Fibroblast of skin of right quadriceps (primary cell): Measurements from ENCODE around the gene RPS6KA1.
"Not testable (repeated sequence)": the region's sequence is repeated elsewhere in the genome, so short reads cannot be mapped to it uniquely, and the experiment has no call there.

ENCODE experiments used
- DNase-seq: peaks from one replicate; pipeline ENCODE4 v3.0.0-alpha.2; 2013

Gene RPS6KA1

GRCh38 chr1:26529655-26530409 is at the start of gene RPS6KA1:
TSS of gene RPS6KA1 (plus strand) at chr1:26529761. CDS start at chr1:26529921, 160 bp downstream.
- DNase-seq = peak; percentile 42

DNA sequence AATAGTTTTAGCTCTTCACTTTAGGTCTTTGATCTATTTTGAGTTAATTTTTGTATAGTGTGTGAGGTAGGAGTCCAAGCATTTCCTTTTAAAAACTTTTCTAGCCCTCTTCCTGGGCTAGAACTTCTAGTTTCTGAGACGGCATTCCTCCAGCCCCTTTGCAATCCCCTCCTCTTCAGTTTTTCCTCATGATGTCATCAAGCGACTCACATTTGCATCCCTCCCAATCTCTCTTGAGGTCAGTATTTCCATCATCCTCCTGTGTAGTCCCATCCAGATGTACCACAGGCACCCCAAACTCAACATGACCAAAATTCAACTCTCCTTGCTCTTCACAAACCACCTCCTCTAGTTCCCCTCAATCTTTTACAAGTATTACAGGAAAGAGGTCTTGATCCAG is 46.6 kb upstream of the RPS6KA1 start:
- peak; percentile 66 for DNase-seq

GRCh38 chr1:26483980-26484379 is 45.6 kb upstream of the RPS6KA1 start:
- peak; percentile 66 for DNase-seq

DNA sequence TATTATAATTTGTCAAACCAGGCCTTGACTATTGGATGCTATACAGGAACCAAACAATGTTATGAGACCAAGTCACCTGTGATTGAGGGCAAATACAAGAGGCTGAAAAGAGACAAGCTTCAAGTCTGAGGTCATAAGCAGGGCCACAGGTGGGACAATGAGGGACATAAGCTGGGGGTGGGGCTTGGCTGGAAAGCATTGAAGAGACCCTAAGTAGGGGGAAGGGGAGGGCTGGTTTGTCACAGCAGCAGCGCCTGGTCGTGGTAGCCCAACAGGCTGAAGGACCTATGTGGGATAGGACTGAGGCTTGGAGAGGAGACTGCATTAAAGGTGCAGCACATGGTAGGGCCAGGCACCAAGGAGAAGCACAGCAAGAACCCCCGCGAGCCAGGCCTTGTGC is 39.4 kb upstream of the RPS6KA1 start:
- DNase-seq = no peak

- no peak for DNase-seq
Observed at GRCh38 chr1:26493267-26493666, 36.3 kb upstream of the RPS6KA1 start.

DNA sequence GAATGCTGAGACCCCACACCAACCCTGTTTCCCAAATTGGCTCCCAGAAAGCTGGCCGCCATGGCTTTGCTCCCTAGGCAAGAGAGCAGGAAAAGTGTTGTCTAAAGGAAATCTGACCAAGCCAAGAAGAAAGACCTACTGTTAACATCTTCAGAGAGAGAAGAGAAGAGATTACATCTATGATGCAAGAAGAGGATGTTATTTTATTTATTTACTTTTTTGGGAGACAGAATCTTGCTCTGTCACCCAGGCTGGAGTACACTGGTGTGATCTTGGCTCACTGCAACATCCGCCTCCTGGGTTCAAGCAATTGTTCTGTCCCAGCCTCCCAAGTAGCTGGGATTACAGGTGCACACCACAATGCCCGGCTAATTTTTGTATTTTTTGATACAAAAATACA is 35.6 kb upstream of the RPS6KA1 start:
- no peak for DNase-seq

DNA sequence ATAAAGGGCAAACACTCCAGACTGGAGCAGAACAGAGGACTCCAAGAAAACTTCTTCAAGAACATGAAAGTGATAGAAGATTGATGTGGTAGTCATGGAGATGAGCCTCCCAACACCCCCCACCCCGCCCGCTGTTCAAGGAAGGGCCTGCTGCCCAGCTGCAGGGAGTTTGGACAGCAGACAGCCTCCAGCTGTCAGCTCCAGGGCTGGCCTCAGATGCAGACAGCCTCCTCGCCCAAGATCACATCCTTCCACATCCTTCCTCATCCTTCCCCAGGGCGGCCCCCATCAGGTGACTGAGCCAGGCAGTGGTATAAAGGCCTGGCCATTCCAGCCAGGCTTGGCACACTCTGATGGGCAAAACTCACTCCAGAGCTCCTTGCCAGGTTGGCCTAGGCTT is 32.7 kb upstream of the RPS6KA1 start:
- DNase-seq = no peak

DNA sequence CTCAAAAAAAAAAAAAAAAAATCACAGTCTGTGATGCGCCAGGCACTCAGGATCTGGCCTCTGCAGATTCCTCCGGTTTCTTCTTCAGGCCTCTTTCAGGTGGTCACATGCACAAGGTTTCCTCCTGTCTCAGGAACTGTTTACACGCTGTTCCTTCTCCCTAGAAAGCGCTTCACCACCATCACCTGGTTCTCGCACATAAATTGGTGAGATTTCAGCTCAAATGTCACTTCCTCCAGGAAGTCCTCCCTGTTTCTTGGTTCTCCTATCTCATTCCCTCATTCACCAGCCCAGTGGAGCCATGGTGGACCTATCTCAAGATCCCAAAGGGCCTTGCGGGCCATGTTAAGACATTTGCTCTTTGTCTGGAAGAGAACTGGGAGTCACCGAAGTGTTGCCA is 30.7 kb upstream of the RPS6KA1 start:
- DNase-seq = no peak

DNA sequence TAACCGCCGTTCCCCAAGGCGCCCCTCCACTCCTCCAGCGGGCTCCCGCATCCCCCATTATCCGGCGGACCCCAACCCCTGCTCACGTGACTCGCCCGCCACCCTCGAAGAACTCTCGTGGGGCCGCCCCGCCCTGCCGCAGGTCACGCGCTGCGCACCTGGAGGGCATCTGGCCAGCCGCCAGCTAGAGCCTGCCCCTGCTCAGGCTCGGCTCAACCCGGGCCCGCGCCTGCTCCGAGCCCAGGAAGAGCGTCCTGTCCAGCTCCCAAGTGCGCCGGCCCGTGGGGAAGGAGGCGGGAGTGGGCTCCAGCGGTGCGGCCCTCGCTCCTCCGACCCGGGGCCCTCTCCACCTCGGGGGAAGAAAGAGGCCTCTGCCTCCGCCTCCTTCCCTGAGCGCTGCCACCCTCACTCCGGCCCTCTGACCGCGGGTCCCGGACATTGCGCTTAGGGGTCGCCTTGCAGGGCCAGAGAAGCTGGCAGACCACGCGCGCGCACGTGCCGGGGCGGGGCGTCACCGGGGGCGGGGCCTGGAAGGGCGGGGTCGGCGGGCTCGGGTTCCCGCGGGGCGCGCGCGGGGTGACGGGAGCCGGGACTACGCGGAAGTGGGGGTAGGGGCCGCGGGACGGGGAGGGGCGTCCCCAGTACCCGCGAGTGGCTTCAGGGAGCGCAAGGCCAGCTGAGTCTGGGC is 28.9 kb upstream of the RPS6KA1 start:
- peak; percentile 81 for DNase-seq

- not testable (repeated sequence) for DNase-seq
Observed at GRCh38 chr1:26510711-26511110, 18.9 kb upstream of the RPS6KA1 start.

- not testable (repeated sequence) for DNase-seq
Observed at GRCh38 chr1:26515836-26516235, 13.7 kb upstream of the RPS6KA1 start.

GRCh38 chr1:26516987-26517765 is 12.4 kb upstream of the RPS6KA1 start:
- DNase-seq = no peak

GRCh38 chr1:26517766-26518049 is 11.9 kb upstream of the RPS6KA1 start:
- no peak for DNase-seq

DNA sequence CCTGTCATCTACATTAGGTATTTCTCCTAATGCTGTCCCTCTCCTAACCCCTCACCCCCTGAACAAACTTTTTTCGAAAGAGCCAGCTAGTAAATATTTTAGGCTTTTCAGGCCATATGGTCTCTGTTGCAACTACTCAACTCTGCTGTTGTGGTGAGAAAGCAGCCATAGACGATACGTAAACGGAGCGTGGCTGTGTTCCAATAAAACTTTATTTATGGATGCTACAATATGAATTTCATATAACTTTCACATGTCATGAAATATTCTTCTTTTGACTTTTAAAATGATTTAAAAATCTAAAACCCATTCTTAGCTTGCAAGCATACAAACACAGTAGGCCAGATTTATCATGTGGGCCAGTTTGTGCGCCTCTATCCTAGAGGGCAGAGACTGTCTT is 11.2 kb upstream of the RPS6KA1 start:
- DNase-seq = no peak

GRCh38 chr1:26520339-26520738 is 9.2 kb upstream of the RPS6KA1 start:
- DNase-seq = no peak

- DNase-seq = no peak
Observed at GRCh38 chr1:26521669-26522030, 7.9 kb upstream of the RPS6KA1 start.

DNA sequence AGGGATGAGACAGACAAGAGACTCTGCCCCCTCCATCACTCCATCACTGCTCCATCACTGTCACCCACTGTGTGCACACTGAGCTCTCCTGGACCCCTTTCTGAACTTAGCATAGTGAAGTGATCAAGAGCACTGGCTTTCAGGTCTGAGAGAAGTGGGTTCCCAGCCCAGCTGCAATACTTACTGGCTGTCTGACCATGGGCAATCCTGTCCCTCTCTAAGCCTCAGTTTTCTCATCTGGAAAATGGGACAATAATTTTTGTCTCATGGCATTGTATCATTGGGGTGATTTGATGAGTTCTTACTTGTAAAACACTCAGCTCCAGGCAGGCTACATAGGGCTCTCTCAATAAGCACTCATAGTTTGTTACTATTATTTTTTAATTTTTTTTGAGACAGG is 7.5 kb upstream of the RPS6KA1 start:
- no peak for DNase-seq

DNA sequence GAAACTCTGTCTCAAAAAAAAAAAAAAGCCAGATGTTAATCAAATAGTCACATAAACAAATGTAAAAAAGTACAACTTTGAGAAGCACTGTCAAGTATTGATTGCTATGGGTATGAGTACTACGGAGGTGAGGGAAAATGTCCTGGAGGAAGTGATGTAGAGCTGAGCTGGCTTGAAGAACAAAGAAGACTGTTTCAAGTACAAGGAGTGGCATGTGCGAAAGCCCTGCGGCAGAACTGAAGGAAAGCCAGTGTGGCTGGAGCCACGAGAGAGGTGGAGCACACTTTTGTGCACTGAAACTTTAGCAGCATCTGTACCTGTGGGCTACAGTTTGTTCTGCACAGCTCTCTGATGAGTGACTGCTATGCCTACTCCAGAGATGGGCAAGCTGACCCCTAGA is 5.4 kb upstream of the RPS6KA1 start:
- DNase-seq = no peak

GRCh38 chr1:26526287-26526686 is 3.3 kb upstream of the RPS6KA1 start:
- DNase-seq = no peak

- no peak for DNase-seq
Observed at GRCh38 chr1:26529405-26529654, 231 bp upstream of the RPS6KA1 start.

GRCh38 chr1:26530410-26530894 is 891 bp downstream of the RPS6KA1 start:
- DNase-seq = no peak

DNA sequence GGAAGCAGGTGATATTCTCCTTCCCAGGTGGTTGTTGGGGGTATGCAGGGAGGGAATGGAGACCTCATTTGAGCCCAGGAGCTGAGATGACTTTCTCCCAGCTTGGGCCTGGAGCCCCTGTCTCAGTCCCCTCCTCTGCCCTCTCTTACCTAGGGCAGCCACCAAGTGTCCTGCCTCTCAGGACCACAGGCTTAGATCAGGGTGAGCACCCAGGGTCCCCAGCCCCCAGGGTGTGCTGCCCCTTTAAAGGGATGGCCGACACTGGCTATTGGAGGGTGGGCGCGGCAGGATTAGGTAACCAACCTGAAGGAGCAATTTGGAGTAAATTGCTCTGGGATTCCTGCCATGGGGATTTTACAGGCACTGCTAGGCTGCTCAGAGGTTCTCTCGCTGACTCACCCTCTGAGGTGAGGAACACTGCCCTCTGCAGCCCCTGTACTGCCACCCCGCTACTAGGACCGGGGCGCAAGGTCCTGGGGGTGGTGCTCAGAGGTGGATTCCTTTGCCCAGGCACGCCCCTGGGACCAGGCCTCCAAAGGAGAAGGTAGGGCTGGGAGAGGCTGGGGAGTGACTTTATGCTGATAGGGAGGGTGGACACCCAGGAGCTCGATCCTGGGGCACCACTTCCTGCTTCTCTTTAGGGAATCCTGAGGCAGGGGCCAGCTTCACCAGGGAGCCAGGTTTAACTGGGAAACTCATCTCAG is 1.5 kb downstream of the RPS6KA1 start:
- peak; percentile 53 for DNase-seq

GRCh38 chr1:26531651-26532131 is 2.1 kb downstream of the RPS6KA1 start:
- DNase-seq = no peak
